Right atrium auricular region (tissue), 2 donors: ENCODE data around the gene SLC25A25. TPM values are rescaled to one million over a fixed set of nuclear protein-coding genes. Genes with fewer than 3 reads are reported as not detected.

ENCODE experiments used
- DNase-seq: peaks from one replicate; pipeline ENCODE4 v3.0.0-alpha.2; 2019; ENCODE audit warnings: low spot score
- H3K27ac ChIP-seq, 2 donors: fragments of 200-600 bp; sonication (generic); 1 replicate in 1 of 2; 2 replicates in 1 of 2; pipeline ENCODE4 v1.5.1; 2016 to 2019
- H3K27me3 ChIP-seq, 2 donors: fragments of 200-600 bp; sonication (generic); one replicate each; pipeline versions ENCODE4 v1.5.1 to v1.6.0; 2017 to 2019
- H3K36me3 ChIP-seq: fragments of 200-600 bp; sonication (generic); one replicate; pipeline ENCODE4 v1.5.1; 2016
- H3K4me1 ChIP-seq, 2 donors: fragments of 200-600 bp; sonication (generic); one replicate each; pipeline versions ENCODE4 v1.5.1 to v1.6.0; 2017 to 2019
- H3K4me3 ChIP-seq, 2 donors: fragments of 200-600 bp; sonication (generic); 1 replicate in 1 of 2; 2 replicates in 1 of 2; pipeline ENCODE4 v1.5.1; 2017 to 2019; ENCODE audit warnings: mild to moderate bottlenecking in 1 of 2, moderate library complexity in 1 of 2
- H3K9me3 ChIP-seq, 2 donors: fragments of 200-600 bp; sonication (generic); one replicate each; pipeline ENCODE4 v1.5.1; 2019
- total RNA-seq, 2 donors: library from RNA; depleted of rRNA; stranded (reverse); fragments of >200 nt; gene quantifications; one replicate each; pipeline ENCODE4 v1.1.0, GENCODE V29; 2016
- TF ChIP-seq, protein P1 (sequence below), 2 donors: fragments of 200-600 bp; sonication (generic); IDR thresholded peaks; one replicate each; pipeline ENCODE4 v1.5.1; 2019; ENCODE audit warnings: antibody characterized with exemption in 2 of 2

The SLC25A25 gene
- total RNA-seq, 2 donors from 2014 or later = 8.2 to 11.8 TPM

DNA sequence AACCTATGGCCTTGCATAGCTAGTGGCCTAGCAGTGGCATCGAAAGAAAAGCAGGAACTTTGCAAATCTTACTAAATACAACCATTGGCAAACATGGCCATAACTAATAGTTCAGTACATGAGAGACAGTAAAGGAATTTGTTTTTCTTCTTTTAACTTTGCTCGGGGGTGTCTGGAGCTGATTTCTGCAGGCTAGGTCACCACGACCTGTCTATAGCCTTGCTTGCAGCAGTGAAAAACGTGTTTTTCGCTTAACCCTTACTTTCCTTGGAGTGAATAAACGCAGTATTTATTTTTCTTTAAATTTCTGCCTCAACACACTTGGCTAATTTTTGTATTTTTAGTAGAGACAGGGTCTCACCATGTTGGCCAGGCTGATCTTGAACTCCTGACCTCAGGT is 20.8 kb upstream of the SLC25A25 start:
- Histone ChIP-seq H3K36me3 (no peaks in the 10 kb centered on the region), H3K4me1 (no peaks in the 10 kb centered on the region), H3K27me3 (no peaks in the 10 kb centered on the region), H3K27ac (no peak overlapping the region), H3K9me3 (no peaks in the 10 kb centered on the region), H3K4me3 (no peak overlapping the region)
- DNase-seq = no peak
- TF ChIP-seq, protein P1, sequence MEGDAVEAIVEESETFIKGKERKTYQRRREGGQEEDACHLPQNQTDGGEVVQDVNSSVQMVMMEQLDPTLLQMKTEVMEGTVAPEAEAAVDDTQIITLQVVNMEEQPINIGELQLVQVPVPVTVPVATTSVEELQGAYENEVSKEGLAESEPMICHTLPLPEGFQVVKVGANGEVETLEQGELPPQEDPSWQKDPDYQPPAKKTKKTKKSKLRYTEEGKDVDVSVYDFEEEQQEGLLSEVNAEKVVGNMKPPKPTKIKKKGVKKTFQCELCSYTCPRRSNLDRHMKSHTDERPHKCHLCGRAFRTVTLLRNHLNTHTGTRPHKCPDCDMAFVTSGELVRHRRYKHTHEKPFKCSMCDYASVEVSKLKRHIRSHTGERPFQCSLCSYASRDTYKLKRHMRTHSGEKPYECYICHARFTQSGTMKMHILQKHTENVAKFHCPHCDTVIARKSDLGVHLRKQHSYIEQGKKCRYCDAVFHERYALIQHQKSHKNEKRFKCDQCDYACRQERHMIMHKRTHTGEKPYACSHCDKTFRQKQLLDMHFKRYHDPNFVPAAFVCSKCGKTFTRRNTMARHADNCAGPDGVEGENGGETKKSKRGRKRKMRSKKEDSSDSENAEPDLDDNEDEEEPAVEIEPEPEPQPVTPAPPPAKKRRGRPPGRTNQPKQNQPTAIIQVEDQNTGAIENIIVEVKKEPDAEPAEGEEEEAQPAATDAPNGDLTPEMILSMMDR (IDR thresholded peaks at IDR 0.05) = no peak

DNA sequence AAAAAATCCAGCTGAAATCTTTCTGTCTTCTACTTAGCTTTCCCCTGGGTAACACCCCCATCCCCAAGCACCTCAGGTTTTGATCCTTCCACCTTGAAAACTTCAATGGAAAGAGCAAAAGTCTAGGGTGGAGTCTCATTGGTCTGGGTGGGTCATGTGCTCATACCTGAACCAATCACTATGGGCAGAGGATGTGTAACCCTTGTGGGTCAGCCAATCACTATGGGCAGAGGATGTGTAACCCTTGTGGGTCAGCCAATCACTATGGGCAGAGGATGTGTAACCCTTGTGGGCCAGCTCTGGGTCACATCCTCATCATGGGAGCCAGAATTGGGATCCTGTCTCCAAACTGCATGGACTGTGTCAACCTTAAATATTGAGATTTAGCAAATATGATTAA is 19.4 kb upstream of the SLC25A25 start:
- H3K27ac ChIP-seq = no peak overlapping the region
- no peaks in the 10 kb centered on the region for H3K4me1 ChIP-seq
- TF ChIP-seq, protein P1 (IDR thresholded peaks at IDR 0.05) = no peak
- H3K4me3 ChIP-seq = no peak overlapping the region
- H3K27me3 ChIP-seq = no peaks in the 10 kb centered on the region
- no peaks in the 10 kb centered on the region for H3K36me3 ChIP-seq
- DNase-seq = no peak
- H3K9me3 ChIP-seq = no peaks in the 10 kb centered on the region

DNA sequence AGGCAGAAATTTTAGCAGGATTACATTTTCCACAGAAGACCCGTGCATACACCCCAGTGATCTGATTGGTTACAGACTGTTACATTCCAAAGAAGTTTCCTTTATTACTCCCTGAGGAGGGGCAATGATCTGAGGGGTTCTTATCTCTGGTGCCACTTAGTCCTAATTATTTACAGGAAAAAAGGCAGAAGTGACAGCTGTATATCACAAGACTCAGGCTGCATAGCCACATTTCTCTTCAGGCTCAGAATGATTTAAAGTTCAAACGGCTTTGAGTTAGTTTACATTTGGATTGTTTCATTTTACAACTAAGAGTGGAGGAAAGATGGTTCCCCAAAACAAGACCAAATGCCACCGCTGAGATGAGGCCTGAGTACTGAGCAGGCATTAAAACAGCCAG is 18.2 kb upstream of the SLC25A25 start:
- TF ChIP-seq, protein P1 (IDR thresholded peaks at IDR 0.05) = no peak
- DNase-seq = no peak
- Histone ChIP-seq H3K36me3 (no peaks in the 10 kb centered on the region), H3K9me3 (no peaks in the 10 kb centered on the region), H3K4me1 (peaks cover 0 to 6% of the 10 kb centered on the region in 2 donors), H3K4me3 (no peak overlapping the region), H3K27ac (no peak overlapping the region), H3K27me3 (no peaks in the 10 kb centered on the region)

DNA sequence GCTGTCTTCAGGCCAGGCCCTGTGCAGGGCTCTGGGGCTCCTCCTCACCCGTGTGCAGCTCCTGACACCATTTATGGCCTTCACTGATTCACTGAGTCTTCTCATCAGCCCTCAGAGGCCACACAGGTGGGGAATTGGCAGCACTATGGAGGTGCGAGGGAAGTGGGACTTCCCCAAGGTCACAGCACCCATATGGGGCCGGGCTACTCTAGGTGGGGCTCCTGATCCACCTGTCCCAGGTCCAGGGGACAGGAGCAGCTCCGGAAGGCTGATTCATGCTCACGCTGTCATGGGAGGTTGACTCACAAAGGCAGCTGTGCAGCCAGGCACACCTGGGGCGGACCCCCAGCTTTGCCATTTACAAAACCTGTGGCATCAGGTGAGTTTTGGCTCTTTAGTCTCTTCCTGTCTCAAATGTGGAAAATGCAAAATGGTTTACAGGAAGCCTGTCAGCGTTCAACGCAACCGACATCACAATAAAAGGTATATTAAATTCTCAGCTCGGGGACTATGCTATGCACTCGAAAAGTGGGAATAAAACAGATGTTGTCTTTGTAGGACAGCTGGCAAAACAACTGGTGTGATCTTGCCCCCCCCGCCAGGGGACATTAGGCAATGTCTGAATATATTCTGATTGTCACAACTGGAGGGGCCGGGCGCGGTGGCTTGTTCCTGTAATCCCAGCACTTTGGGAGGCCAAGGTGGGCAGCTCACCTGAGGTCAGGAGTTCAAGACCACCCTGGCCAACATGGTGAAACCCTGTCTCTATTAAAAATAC is 15.9 kb upstream of the SLC25A25 start:
- DNase-seq = no peak
- Histone ChIP-seq H3K36me3 (no peaks in the 10 kb centered on the region), H3K4me3 (no peak overlapping the region), H3K9me3 (no peaks in the 10 kb centered on the region), H3K27ac (no peak overlapping the region), H3K4me1 (peaks cover 0 to 21% of the 10 kb centered on the region in 2 donors), H3K27me3 (no peaks in the 10 kb centered on the region)
- TF ChIP-seq, protein P1 (IDR thresholded peaks at IDR 0.05) = no peak

DNA sequence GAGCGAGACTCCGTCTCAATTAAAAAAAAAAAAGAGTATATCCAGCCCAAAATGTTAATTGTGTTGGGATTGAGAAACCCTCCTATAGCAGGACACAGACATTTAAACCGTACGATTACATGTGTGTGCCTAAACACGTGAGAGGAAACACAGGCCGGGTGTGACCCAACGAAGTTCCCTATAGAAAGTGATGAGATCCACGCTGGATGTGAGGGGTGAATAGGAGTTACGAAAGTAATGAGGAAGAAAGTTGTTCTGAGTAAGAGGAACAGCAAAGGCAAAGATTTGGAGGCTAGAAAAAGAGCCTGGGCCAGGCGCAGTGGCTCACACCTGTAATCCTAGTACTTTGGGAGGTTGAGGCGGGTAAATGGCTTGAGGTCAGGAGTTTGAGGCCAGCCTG is 14.5 kb upstream of the SLC25A25 start:
- H3K27me3 ChIP-seq = no peaks in the 10 kb centered on the region
- no peaks in the 10 kb centered on the region for H3K36me3 ChIP-seq
- H3K9me3 ChIP-seq = no peaks in the 10 kb centered on the region
- TF ChIP-seq, protein P1 (IDR thresholded peaks at IDR 0.05) = no peak
- no peak for DNase-seq
- peak overlapping the region; percentile 0 to 67 for H3K27ac ChIP-seq
- H3K4me1 ChIP-seq = peaks cover 0 to 21% of the 10 kb centered on the region in 2 donors
- H3K4me3 ChIP-seq = no peak overlapping the region

- Histone ChIP-seq H3K9me3 (no peaks in the 10 kb centered on the region), H3K27me3 (no peaks in the 10 kb centered on the region), H3K4me3 (no peak overlapping the region), H3K36me3 (no peaks in the 10 kb centered on the region), H3K27ac (peak overlapping the region; percentile 0 to 67), H3K4me1 (peaks cover 0 to 21% of the 10 kb centered on the region in 2 donors)
- TF ChIP-seq, protein P1 (IDR thresholded peaks at IDR 0.05) = no peak
- DNase-seq = no peak
These were observed 13.9 kb upstream of the SLC25A25 start for GRCh38 chr9:128054087-128054486.
